Subcutaneous abdominal adipose tissue (tissue), 5 donors: ENCODE measurements around the gene FBXO39.

ENCODE experiments used
- H3K27ac ChIP-seq: one replicate; pipeline ENCODE4 v1.7.0; 2013; ENCODE audit warnings: low read depth, mild to moderate bottlenecking, inconsistent platforms, low read length, moderate library complexity
- H3K27me3 ChIP-seq, 5 donors: one replicate each; pipeline ENCODE4 v1.7.0; 2013; ENCODE audit warnings: low read length in 5 of 5, inconsistent platforms in 1 of 5; ENCODE audit not compliant: control insufficient read depth in 5 of 5, insufficient read depth in 4 of 5
- H3K36me3 ChIP-seq, 5 donors: one replicate each; pipeline ENCODE4 v1.7.0; 2013; ENCODE audit warnings: low read length in 5 of 5; ENCODE audit not compliant: control insufficient read depth in 5 of 5, insufficient read depth in 5 of 5
- H3K4me1 ChIP-seq, 5 donors: one replicate each; pipeline ENCODE4 v1.7.0; 2013; ENCODE audit warnings: low read length in 5 of 5, mild to moderate bottlenecking in 3 of 5, moderate library complexity in 1 of 5; ENCODE audit not compliant: control insufficient read depth in 5 of 5, insufficient read depth in 5 of 5
- H3K4me3 ChIP-seq, 5 donors: one replicate each; pipeline ENCODE4 v1.7.0; 2013; ENCODE audit warnings: low read length in 5 of 5, low read depth in 1 of 5
- H3K9ac ChIP-seq, 5 donors: one replicate each; pipeline ENCODE4 v1.7.0; 2013; ENCODE audit warnings: low read length in 5 of 5, mild to moderate bottlenecking in 4 of 5, moderate library complexity in 3 of 5
- H3K9me3 ChIP-seq, 5 donors: one replicate each; pipeline ENCODE4 v1.7.0; 2013; ENCODE audit warnings: low read length in 5 of 5; ENCODE audit not compliant: control insufficient read depth in 5 of 5
- donor health status: healthy.
- donor health status: healthy.
- donor health status: healthy.
- donor health status: healthy.
- donor health status: healthy.

FBXO39 gene

GRCh38 chr17:6786618-6787017, 10.6 kb downstream of the FBXO39 start:
- Histone ChIP-seq H3K4me3 (peak overlapping the region in 1 of 5 donors; percentile 4), H3K4me1 (no peaks in the 10 kb centered on the region), H3K9ac (no peak overlapping the region), H3K36me3 (no peaks in the 10 kb centered on the region), H3K27ac (no peak overlapping the region), H3K27me3 (peaks cover 0 to 6% (median 0%) of the 10 kb centered on the region in 5 donors), H3K9me3 (peaks cover 0 to 3% (median 0%) of the 10 kb centered on the region in 5 donors)

GRCh38 chr17:6787081-6787693, 11.2 kb downstream of the FBXO39 start:
- no peak overlapping the region for H3K9ac ChIP-seq
- peaks cover 0 to 3% (median 0%) of the 10 kb centered on the region in 5 donors for H3K9me3 ChIP-seq
- no peak overlapping the region for H3K27ac ChIP-seq
- peaks cover 0 to 5% (median 0%) of the 10 kb centered on the region in 5 donors for H3K27me3 ChIP-seq
- no peaks in the 10 kb centered on the region for H3K36me3 ChIP-seq
- H3K4me1 ChIP-seq = no peaks in the 10 kb centered on the region
- peak overlapping the region in 1 of 5 donors; percentile 4 for H3K4me3 ChIP-seq

- Histone ChIP-seq H3K9ac (no peak overlapping the region), H3K36me3 (no peaks in the 10 kb centered on the region), H3K27me3 (peaks cover 0 to 8% (median 3%) of the 10 kb centered on the region in 5 donors), H3K27ac (no peak overlapping the region), H3K9me3 (peaks cover 0 to 3% (median 0%) of the 10 kb centered on the region in 5 donors), H3K4me3 (no peak overlapping the region), H3K4me1 (no peaks in the 10 kb centered on the region)
Observed at GRCh38 chr17:6789146-6789545, 13.1 kb downstream of the FBXO39 start.

- peaks cover 0 to 8% (median 7%) of the 10 kb centered on the region in 5 donors for H3K27me3 ChIP-seq
- H3K9me3 ChIP-seq = no peaks in the 10 kb centered on the region
- H3K36me3 ChIP-seq = no peaks in the 10 kb centered on the region
- H3K9ac ChIP-seq = no peak overlapping the region
- H3K4me1 ChIP-seq = no peaks in the 10 kb centered on the region
- H3K27ac ChIP-seq = no peak overlapping the region
- no peak overlapping the region for H3K4me3 ChIP-seq
Observed at GRCh38 chr17:6793748-6794493, 17.9 kb downstream of the FBXO39 start.

GRCh38 chr17:6796017-6796886, 20.2 kb downstream of the FBXO39 start:
- no peaks in the 10 kb centered on the region for H3K36me3 ChIP-seq
- H3K27me3 ChIP-seq = peaks cover 0 to 12% (median 3%) of the 10 kb centered on the region in 5 donors
- H3K9me3 ChIP-seq = no peaks in the 10 kb centered on the region
- no peak overlapping the region for H3K9ac ChIP-seq
- H3K27ac ChIP-seq = no peak overlapping the region
- no peak overlapping the region for H3K4me3 ChIP-seq
- H3K4me1 ChIP-seq = no peaks in the 10 kb centered on the region

- H3K36me3 ChIP-seq = no peaks in the 10 kb centered on the region
- no peak overlapping the region for H3K4me3 ChIP-seq
- H3K9ac ChIP-seq = no peak overlapping the region
- H3K27me3 ChIP-seq = peaks cover 0 to 12% (median 3%) of the 10 kb centered on the region in 5 donors
- H3K27ac ChIP-seq = no peak overlapping the region
- no peaks in the 10 kb centered on the region for H3K9me3 ChIP-seq
- no peaks in the 10 kb centered on the region for H3K4me1 ChIP-seq
Observed at GRCh38 chr17:6796887-6797490, 21.0 kb downstream of the FBXO39 start.

- peaks cover 0 to 10% (median 3%) of the 10 kb centered on the region in 5 donors for H3K27me3 ChIP-seq
- no peaks in the 10 kb centered on the region for H3K9me3 ChIP-seq
- H3K4me1 ChIP-seq = no peaks in the 10 kb centered on the region
- H3K9ac ChIP-seq = no peak overlapping the region
- H3K36me3 ChIP-seq = no peaks in the 10 kb centered on the region
- no peak overlapping the region for H3K4me3 ChIP-seq
- no peak overlapping the region for H3K27ac ChIP-seq
Observed at GRCh38 chr17:6797718-6798351, 21.8 kb downstream of the FBXO39 start.

GRCh38 chr17:6799738-6800137, 23.7 kb downstream of the FBXO39 start:
- no peak overlapping the region for H3K27ac ChIP-seq
- no peak overlapping the region for H3K9ac ChIP-seq
- H3K9me3 ChIP-seq = no peaks in the 10 kb centered on the region
- no peaks in the 10 kb centered on the region for H3K36me3 ChIP-seq
- no peaks in the 10 kb centered on the region for H3K4me1 ChIP-seq
- H3K4me3 ChIP-seq = no peak overlapping the region
- peaks cover 0 to 10% (median 0%) of the 10 kb centered on the region in 5 donors for H3K27me3 ChIP-seq

- H3K36me3 ChIP-seq = no peaks in the 10 kb centered on the region
- no peak overlapping the region for H3K4me3 ChIP-seq
- peaks cover 0 to 10% (median 0%) of the 10 kb centered on the region in 5 donors for H3K27me3 ChIP-seq
- no peaks in the 10 kb centered on the region for H3K4me1 ChIP-seq
- H3K9ac ChIP-seq = no peak overlapping the region
- no peak overlapping the region for H3K27ac ChIP-seq
- no peaks in the 10 kb centered on the region for H3K9me3 ChIP-seq
Observed at GRCh38 chr17:6800422-6801027, 24.5 kb downstream of the FBXO39 start.
